ELF-1 (cell line): ENCODE data around the gene RNU1-2.
A peak's percentile ranks its signal among the peaks of the same experiment; 100 is the strongest.
"Not testable (repeated sequence)": the region's sequence is repeated elsewhere in the genome, so short reads cannot be mapped to it uniquely, and the experiment has no call there.

Experiments used
- DNase-seq: peaks from one replicate; pipeline ENCODE4 v3.0.0-alpha.2; 2016; ENCODE audit warnings: low read depth, low spot score

RNU1-2 gene

GRCh38 chr1:16888860-16889816 lies 6.6 kb upstream of the RNU1-2 start:
- peak; percentile 99 for DNase-seq

DNA sequence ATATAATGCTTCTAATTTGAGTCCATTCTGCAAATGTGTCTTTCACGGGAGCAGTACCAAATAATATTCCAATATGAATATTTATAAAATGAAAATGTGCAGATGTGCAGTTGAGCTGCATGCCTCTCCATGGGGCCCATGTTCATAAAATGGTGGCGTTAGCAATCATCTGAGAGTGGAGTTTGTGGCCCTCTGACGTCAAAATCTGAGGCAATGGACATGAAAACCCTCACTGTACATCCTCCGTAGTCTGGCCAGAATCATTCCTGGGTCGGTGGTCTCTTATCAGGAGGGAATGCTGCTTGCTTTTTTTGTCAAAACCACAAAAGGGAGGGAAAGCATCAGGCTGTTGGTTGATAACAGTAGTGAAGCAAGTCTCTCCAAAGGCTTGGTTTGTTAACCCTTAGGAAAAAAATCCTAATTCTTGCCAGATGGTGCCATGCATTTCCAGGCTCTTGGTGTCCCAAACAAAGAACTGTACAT lies 5.2 kb upstream of the RNU1-2 start:
- not testable (repeated sequence) for DNase-seq

GRCh38 chr1:16891057-16891456 lies 4.7 kb upstream of the RNU1-2 start:
- DNase-seq: not testable (repeated sequence)

- not testable (repeated sequence) for DNase-seq
Observed at GRCh38 chr1:16892978-16893525, 2.7 kb upstream of the RNU1-2 start.

- not testable (repeated sequence) for DNase-seq
Observed at GRCh38 chr1:16893796-16894195, 2.0 kb upstream of the RNU1-2 start.

DNA sequence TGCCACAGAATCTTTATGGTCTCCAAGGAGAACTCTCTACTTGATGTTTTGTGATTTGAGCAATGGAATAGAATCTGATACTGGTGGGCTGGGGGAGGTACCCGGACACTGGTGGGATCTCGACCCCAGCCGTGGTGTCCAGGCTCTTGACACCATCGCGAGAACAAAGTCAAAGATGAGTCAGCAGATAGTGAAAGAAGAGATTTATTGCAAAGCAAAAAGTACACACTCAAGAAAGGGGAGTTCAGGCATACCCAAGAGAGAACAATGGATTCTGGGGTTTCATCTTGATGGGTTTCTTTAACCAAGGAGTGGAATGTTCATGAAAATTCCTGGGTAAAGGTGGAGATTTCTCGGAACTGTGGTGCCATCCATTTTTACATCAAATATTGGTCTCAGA lies 1.4 kb upstream of the RNU1-2 start:
- DNase-seq: not testable (repeated sequence)

- DNase-seq: not testable (repeated sequence)
Observed at GRCh38 chr1:16895233-16895597, 565 bp upstream of the RNU1-2 start.

GRCh38 chr1:16896316-16897055 lies 706 bp downstream of the RNU1-2 start:
- peak; percentile 85 for DNase-seq

DNA sequence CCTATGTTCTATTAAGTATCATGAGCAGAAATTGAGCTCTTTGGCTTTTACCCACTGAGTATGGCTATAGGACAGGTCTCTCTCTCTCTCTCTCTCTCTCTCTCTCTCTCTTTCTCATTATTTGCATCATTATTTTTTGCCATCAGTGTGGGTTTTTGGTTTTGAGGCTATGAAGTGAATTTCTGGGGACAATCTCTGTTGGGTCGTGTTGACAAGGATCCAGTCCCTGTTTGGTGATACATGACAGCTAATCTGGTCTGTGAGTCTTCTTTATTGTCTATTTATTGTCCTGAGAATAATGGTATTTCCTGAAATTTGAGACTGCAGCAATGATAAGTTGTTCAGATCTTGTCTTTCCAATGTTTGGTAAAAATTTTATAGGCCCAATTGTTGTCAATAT lies 1.9 kb downstream of the RNU1-2 start:
- not testable (repeated sequence) for DNase-seq

- DNase-seq: not testable (repeated sequence)
Observed at GRCh38 chr1:16898298-16898697, 2.5 kb downstream of the RNU1-2 start.

- not testable (repeated sequence) for DNase-seq
Observed at GRCh38 chr1:16899020-16899419, 3.2 kb downstream of the RNU1-2 start.

DNA sequence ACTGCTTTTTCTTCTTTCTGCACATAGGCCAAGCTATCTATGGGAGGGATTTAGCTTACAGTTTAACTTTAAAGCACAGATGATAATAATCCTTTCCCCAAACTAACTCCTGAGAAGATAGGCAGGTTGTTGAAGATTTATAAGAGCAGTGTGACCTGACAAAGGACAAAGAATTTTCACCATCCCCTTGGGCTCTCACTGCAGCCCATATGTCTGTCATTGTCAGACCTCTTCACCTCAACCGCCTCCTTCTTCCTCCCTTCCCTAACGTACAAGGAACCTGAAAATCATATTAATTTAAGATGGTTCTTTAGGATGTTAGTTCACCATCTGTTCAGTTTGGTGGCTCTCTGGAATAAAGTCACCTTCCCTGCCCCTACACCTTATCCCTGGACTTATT lies 5.0 kb downstream of the RNU1-2 start:
- DNase-seq: peak; percentile 54

- not testable (repeated sequence) for DNase-seq
Observed at GRCh38 chr1:16901371-16901770, 5.6 kb downstream of the RNU1-2 start.

- peak; percentile 74 for DNase-seq
Observed at GRCh38 chr1:16903054-16903453, 7.3 kb downstream of the RNU1-2 start.

DNA sequence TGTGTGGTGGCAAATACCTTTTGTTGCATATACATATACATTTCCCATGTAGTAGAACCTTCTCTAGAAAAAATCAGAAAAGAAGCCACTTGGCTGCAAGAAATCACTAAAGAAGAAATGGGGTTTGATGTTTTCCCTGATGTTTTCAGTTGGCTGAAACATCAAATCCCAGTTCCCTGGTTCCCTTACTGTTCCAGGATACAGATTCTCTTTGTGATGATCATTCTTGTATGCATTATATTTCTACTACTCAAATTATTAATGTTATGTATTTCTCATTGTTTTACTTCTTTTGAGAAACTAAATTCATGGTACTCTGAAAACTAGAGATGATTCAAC lies 7.6 kb downstream of the RNU1-2 start:
- DNase-seq: no peak

DNA sequence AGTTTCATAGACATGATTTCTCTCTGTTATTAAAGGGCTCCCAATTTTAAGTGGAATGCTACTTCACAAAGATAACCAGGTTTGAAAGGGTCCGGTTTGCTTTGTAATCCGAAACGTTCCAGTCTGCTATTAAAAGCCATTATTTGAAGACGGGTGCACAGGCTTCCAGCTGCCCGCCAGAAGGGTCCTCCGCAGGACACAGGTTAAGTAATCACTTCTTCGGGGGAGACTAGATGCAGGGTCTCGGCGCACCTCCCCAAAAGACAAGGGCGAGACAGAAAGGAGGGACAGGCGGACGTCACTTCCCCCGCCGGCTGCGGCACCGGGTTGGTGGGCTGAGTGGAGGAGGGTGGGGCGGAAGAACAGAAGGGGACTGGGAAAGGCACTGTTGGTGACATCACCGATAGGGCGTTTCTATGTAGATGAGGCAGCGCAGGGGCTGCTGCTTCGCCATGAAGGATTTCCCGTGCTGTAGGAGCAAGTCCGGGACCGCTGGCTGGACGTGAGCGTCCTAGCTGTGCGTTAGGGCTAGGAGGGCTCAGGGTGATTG lies 8.9 kb downstream of the RNU1-2 start:
- DNase-seq: peak; percentile 100

DNA sequence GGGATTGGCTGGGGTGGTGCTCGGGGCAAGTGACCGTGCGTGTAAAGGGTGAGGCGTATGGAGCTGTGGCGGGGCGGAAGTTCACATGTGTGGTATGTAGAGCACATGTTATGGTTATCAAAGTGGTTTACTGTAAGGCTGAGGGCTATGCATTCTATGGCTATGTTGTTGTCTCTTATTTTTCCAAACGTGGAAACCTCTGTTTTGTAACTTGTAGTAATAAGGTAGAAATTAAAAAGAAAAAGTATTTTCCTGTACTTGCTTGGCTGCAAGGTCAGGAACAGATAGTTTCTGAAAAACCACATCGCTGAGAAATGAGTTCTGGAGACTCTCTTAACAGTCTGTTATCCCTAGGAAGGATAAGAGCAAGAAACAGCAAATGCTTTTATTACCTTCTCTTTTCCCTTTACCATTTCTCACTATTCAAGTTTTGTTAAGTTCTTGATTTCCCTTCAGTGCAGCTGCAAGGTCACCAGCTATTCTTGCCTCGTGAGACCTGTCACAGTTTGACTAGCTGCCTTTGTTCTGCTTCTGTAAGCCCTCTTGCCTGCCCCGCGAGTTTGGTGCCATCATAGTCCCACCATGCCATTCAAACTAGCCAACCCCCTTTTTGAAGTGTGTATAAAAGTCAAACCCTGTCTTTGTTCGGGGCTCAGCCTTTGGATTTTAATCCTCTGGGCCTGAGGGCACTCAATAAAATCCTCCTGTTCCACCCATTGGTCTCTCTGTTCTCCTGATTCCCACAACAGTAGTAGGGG lies 9.5 kb downstream of the RNU1-2 start:
- peak; percentile 81 for DNase-seq

- no peak for DNase-seq
Observed at GRCh38 chr1:16905868-16906702, 10.3 kb downstream of the RNU1-2 start.

- DNase-seq: no peak
Observed at GRCh38 chr1:16906873-16907272, 11.1 kb downstream of the RNU1-2 start.
